Urinary bladder (tissue), 4 donors: ENCODE results near the gene TRAPPC11. TPM values are rescaled to one million over a fixed set of nuclear protein-coding genes. Genes with fewer than 3 reads are reported as not detected.

Experiments used
- DNase-seq: peaks from one replicate; pipeline ENCODE4 v3.0.0-alpha.2; 2015; ENCODE audit errors: extremely low spot score
- H3K27ac ChIP-seq: one replicate; pipeline ENCODE4 v1.5.1; 2013; ENCODE audit warnings: low read depth, mild to moderate bottlenecking, moderate library complexity
- H3K36me3 ChIP-seq: one replicate; pipeline ENCODE4 v1.6.1; 2013; ENCODE audit warnings: mild to moderate bottlenecking, moderate library complexity; ENCODE audit not compliant: insufficient read depth
- H3K4me1 ChIP-seq: one replicate; pipeline ENCODE4 v1.6.1; 2013; ENCODE audit warnings: mild to moderate bottlenecking, moderate library complexity; ENCODE audit not compliant: insufficient read depth
- H3K4me3 ChIP-seq: one replicate; pipeline ENCODE4 v1.5.1; 2013; ENCODE audit warnings: low read depth, low read length
- WGBS: extraction: QIAGEN DNeasy Blood & Tissue Kit; methylation state at CpG from one replicate; pipeline ENCODE4 v1.1.7; 2013; 5-methylcytosine and 5-hydroxymethylcytosine counted together
- polyA plus RNA-seq: library from polyadenylated mRNA; stranded (reverse); fragments of 200-250 nt; gene quantifications from one replicate; pipeline ENCODE4 v1.2.3, GENCODE V29; 2013
- total RNA-seq: library from RNA; depleted of rRNA; stranded (reverse); fragments of >200 nt; gene quantifications from one replicate; pipeline ENCODE4 v1.2.3, GENCODE V29; 2014
- donor health status: healthy with polysubstance abuse.
- donor health status: healthy.

TRAPPC11 gene
- total and polyA plus RNA-seq, 2 donors = 19.3 to 83.5 TPM

GRCh38 chr4:183738961-183739360 lies 79.9 kb downstream of the TRAPPC11 start:
- Histone ChIP-seq H3K4me1 (no peaks in the 10 kb centered on the region), H3K36me3 (no peaks in the 10 kb centered on the region), H3K27ac (no peak overlapping the region), H3K4me3 (no peak overlapping the region)
- no peak for DNase-seq
- WGBS = 92% methylated on average over 4 of the region's 4 CpGs

- 94% methylated on average over 48 of the region's 48 CpGs for WGBS
- Histone ChIP-seq H3K4me3 (no peak overlapping the region), H3K27ac (no peak overlapping the region), H3K4me1 (no peaks in the 10 kb centered on the region), H3K36me3 (no peaks in the 10 kb centered on the region)
- DNase-seq = no peak
These were observed 87.5 kb downstream of the TRAPPC11 start for GRCh38 chr4:183746305-183747229.

GRCh38 chr4:183747380-183747779 lies 88.3 kb downstream of the TRAPPC11 start:
- Histone ChIP-seq H3K4me1 (no peaks in the 10 kb centered on the region), H3K36me3 (no peaks in the 10 kb centered on the region), H3K4me3 (no peak overlapping the region), H3K27ac (no peak overlapping the region)
- WGBS = 91% methylated on average over 2 of the region's 2 CpGs
- no peak for DNase-seq

GRCh38 chr4:183747931-183748670 lies 89.0 kb downstream of the TRAPPC11 start:
- no peak for DNase-seq
- H3K27ac ChIP-seq = no peak overlapping the region

GRCh38 chr4:183751106-183751505 lies 92.0 kb downstream of the TRAPPC11 start:
- Histone ChIP-seq H3K4me1 (no peaks in the 10 kb centered on the region), H3K27ac (no peak overlapping the region), H3K36me3 (no peaks in the 10 kb centered on the region), H3K4me3 (no peak overlapping the region)
- 81% methylated on average over 4 of the region's 4 CpGs for WGBS
- DNase-seq = no peak

More at GRCh38 chr4:183747931-183748670, 89.0 kb downstream of the TRAPPC11 start:
- H3K4me1 ChIP-seq = no peaks in the 10 kb centered on the region
- WGBS = 38% methylated on average over 6 of the region's 6 CpGs
- no peaks in the 10 kb centered on the region for H3K36me3 ChIP-seq
- H3K4me3 ChIP-seq = no peak overlapping the region

- DNase-seq = no peak
- no peak overlapping the region for H3K4me3 ChIP-seq
- H3K36me3 ChIP-seq = no peaks in the 10 kb centered on the region
- 80% methylated on average over 2 of the region's 2 CpGs for WGBS
- H3K27ac ChIP-seq = no peak overlapping the region
- H3K4me1 ChIP-seq = no peaks in the 10 kb centered on the region
These were observed 96.5 kb downstream of the TRAPPC11 start for GRCh38 chr4:183755596-183755995.

GRCh38 chr4:183757060-183757459 lies 98.0 kb downstream of the TRAPPC11 start:
- no peaks in the 10 kb centered on the region for H3K4me1 ChIP-seq
- WGBS = 91% methylated on average over 10 of the region's 10 CpGs
- H3K36me3 ChIP-seq = no peaks in the 10 kb centered on the region
- no peak for DNase-seq
- H3K4me3 ChIP-seq = no peak overlapping the region
- no peak overlapping the region for H3K27ac ChIP-seq

- 49% methylated on average over 29 of the region's 29 CpGs for WGBS
- Histone ChIP-seq H3K4me3 (no peak overlapping the region), H3K27ac (peak overlapping the region; percentile 39), H3K4me1 (no peaks in the 10 kb centered on the region), H3K36me3 (no peaks in the 10 kb centered on the region)
- DNase-seq = no peak
These were observed 99.1 kb downstream of the TRAPPC11 start for GRCh38 chr4:183758061-183758757.

- 67% methylated on average over 21 of the region's 21 CpGs for WGBS
- no peak overlapping the region for H3K27ac ChIP-seq
- no peaks in the 10 kb centered on the region for H3K36me3 ChIP-seq
- H3K4me1 ChIP-seq = no peaks in the 10 kb centered on the region
- H3K4me3 ChIP-seq = no peak overlapping the region
- no peak for DNase-seq
These were observed 99.8 kb downstream of the TRAPPC11 start for GRCh38 chr4:183758758-183759447.

GRCh38 chr4:183760326-183760725 lies 101.2 kb downstream of the TRAPPC11 start:
- Histone ChIP-seq H3K27ac (no peak overlapping the region), H3K4me1 (no peaks in the 10 kb centered on the region), H3K36me3 (no peaks in the 10 kb centered on the region), H3K4me3 (no peak overlapping the region)
- no peak for DNase-seq
- WGBS = 60% methylated on average over 1 of the region's 1 CpG
